Measurements from ENCODE around the gene PRSS57. TPM values are rescaled to one million over a fixed set of nuclear protein-coding genes. Genes with fewer than 3 reads are reported as not detected.

The PRSS57 gene
- total RNA-seq, 4 donors from 2014 or later, result not detected

DNA sequence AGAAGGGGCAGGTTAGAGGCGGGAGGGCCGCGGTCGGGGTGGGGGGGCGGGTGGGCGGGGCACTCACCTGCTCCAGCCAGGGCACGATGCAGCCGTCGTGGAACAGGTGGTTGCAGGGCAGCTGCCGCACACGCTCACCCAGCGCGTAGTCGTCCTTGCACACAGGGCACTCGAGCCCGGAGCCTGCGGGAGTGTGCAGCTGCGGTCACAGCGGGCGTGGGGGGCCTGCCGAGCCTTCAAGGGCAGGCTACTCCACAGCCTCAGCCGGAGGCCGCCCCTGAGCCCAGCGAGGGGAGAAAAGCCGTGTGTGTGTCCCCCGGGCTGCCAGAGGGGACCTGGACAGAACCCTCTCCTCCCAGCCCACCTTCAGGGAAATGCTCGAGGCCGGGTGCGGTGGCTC, 46.9 kb downstream of the PRSS57 start:
- no peaks in the 10 kb centered on the region for H3K27me3 ChIP-seq
- no CpG with 5 or more reads among the region's 29 CpGs for WGBS, 2 donors (ENCODE audit: low coverage in 1 of 2)
- no peak overlapping the region for H3K4me3 ChIP-seq
- no peak overlapping the region for H3K27ac ChIP-seq
- H3K36me3 ChIP-seq, result peaks cover 0 to 87% of the 10 kb centered on the region in 2 donors
- H3K4me1 ChIP-seq, result no peaks in the 10 kb centered on the region
- TF ChIP-seq POLR2A (IDR thresholded peaks at IDR 0.05) (no peak), EP300 (IDR thresholded peaks at IDR 0.05) (no peak), POLR2AphosphoS5 (IDR thresholded peaks at IDR 0.05) (no peak)
- TF ChIP-seq, protein P1, sequence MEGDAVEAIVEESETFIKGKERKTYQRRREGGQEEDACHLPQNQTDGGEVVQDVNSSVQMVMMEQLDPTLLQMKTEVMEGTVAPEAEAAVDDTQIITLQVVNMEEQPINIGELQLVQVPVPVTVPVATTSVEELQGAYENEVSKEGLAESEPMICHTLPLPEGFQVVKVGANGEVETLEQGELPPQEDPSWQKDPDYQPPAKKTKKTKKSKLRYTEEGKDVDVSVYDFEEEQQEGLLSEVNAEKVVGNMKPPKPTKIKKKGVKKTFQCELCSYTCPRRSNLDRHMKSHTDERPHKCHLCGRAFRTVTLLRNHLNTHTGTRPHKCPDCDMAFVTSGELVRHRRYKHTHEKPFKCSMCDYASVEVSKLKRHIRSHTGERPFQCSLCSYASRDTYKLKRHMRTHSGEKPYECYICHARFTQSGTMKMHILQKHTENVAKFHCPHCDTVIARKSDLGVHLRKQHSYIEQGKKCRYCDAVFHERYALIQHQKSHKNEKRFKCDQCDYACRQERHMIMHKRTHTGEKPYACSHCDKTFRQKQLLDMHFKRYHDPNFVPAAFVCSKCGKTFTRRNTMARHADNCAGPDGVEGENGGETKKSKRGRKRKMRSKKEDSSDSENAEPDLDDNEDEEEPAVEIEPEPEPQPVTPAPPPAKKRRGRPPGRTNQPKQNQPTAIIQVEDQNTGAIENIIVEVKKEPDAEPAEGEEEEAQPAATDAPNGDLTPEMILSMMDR (IDR thresholded peaks at IDR 0.05), result no peak
- ATAC-seq, result no peak
- no peaks in the 10 kb centered on the region for H3K9me3 ChIP-seq

DNA sequence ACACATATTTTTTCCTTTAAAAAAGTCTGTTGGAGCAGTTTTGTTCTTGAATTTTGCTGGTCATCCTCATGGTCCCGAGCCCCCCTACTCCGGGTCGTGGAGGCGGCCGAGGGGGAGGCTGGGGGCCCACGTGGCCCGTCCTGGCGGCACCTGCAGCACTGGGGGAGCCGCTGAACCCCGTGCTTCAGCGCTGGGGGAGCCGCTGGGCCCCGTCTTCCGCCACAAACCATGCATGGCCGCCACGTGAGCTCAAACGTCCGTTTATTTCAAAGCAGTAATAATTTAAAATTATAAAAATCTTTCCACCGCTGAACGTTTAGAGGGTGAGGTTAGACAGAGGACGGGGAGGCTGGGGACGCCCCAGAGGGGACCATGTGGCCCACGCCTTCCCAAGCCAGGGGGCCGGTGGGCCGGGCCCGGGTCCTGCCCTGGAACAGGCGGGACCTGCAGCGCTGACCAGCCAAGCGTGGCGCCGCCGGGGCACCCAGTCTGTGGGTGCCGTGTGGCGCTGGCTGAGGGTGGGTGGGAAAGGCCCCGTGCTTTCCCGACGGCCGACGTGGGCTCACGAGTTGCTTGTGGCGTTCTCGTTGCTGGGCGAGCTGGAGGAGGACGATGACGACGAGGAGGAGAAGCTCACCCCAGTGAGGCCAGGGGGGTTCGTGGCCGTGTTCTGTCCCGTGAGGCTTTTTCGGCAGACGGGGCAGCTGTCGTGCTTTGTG, 47.5 kb downstream of the PRSS57 start:
- Histone ChIP-seq H3K36me3 (peaks cover 0 to 82% of the 10 kb centered on the region in 2 donors), H3K9me3 (no peaks in the 10 kb centered on the region)
- WGBS, 2 donors (ENCODE audit: low coverage in 1 of 2), result 77% methylated on average over 3 of the region's 52 CpGs; no CpG with 5 or more reads in 1 of the 2 donors

DNA sequence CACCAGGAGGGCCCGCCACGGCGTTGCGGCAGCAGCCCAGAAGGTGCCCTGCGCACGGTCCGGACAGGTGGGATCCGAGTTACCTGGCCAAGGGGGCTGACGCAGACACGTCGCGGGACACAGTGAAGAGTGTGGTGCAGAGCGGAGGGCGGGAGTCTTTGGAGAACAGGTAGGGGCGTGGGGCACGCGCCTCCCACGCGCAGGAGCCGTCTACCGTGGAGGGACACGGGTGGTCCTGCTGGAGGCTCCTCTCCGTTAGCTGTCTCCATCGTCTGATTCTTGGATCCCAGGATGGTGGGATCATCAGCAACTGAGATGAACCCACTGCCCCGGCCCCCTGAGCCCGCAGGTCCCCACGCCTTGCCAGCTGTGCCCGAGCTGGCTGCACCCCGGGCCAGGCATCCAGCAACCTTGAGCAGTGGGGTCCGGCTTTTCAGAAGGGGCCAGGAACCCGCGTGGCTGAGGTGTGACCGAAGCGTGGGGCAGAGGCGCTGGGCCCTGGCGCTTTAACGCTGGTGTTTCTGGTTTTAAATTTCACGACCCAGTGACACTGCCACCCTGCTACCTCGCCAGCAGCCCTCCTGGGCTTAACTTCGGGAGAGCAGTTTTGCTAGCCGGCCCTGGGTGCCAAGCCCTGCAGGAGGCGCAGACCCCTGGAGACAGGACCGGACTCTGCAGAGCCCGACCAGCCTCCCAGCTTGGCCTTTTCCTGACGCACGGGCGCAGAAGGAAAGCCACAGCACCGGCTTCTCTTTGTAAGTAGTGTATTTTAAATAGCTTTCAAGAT, 48.3 kb downstream of the PRSS57 start:
- Histone ChIP-seq H3K4me1 (no peaks in the 10 kb centered on the region), H3K9me3 (no peaks in the 10 kb centered on the region), H3K36me3 (peaks cover 0 to 74% of the 10 kb centered on the region in 2 donors), H3K27ac (no peak overlapping the region), H3K27me3 (no peaks in the 10 kb centered on the region), H3K4me3 (no peak overlapping the region)
- TF ChIP-seq EP300 (IDR thresholded peaks at IDR 0.05) (no peak), POLR2AphosphoS5 (IDR thresholded peaks at IDR 0.05) (no peak), POLR2A (IDR thresholded peaks at IDR 0.05) (no peak)
- TF ChIP-seq, protein P1 (IDR thresholded peaks at IDR 0.05), result no peak
- 83% methylated on average over 10 to 11 of the region's 48 CpGs for WGBS, 2 donors (ENCODE audit: low coverage in 1 of 2)
- ATAC-seq, result no peak

More for the DNA sequence above, 47.5 kb downstream of the PRSS57 start:
- ATAC-seq, result no peak
- H3K4me3 ChIP-seq, result no peak overlapping the region
- H3K27ac ChIP-seq, result no peak overlapping the region
- H3K4me1 ChIP-seq, result no peaks in the 10 kb centered on the region
- TF ChIP-seq, protein P1 (IDR thresholded peaks at IDR 0.05), result no peak
- no peak for TF ChIP-seq EP300 (IDR thresholded peaks at IDR 0.05)
- TF ChIP-seq POLR2A (IDR thresholded peaks at IDR 0.05), result no peak
- no peak for TF ChIP-seq POLR2AphosphoS5 (IDR thresholded peaks at IDR 0.05)
- no peaks in the 10 kb centered on the region for H3K27me3 ChIP-seq

DNA sequence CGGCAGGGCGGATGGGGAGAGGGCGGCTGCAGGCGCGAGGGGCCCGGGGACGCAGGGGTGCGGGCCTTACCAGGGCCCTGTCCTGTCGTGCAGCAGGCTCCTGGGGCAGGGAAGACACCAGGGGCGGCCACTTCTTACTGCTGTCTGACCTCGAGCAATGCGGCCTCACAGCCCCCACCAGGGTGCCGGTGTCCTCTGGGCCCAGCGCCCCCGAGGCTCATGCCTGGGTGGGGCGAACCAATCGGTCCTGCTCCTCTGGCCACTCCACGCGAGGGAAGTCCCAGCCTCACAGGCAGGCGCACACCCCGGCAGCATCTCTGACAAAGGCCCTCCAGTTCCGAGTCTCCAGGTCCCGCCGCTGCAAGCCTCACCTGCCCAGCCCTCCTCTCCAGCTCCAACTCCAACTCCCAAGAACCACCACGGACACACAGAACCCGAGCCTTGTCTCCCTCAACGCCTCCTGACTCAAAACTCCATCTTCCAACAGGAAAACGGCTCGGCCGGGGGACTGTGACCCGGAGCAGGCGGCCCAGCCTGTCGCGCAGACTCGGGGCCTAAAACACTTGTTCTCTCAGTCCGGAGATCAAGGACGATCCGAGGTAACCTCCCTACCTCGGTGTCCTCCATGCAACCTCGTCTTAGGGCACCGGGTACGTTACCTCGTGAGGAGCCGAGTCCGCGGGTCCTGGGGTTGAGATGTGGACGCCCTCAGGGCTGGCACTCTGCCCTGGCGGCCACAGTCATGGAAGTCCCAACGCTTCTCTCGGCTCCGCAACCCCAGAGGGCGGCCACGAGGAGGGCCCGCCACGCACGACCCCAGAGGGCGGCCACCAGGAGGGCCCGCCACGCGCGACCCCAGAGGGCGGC, 49.1 kb downstream of the PRSS57 start:
- no peak for ATAC-seq
- TF ChIP-seq, protein P1 (IDR thresholded peaks at IDR 0.05), result no peak
- TF ChIP-seq POLR2A (IDR thresholded peaks at IDR 0.05), result no peak
- TF ChIP-seq POLR2AphosphoS5 (IDR thresholded peaks at IDR 0.05), result no peak
- TF ChIP-seq EP300 (IDR thresholded peaks at IDR 0.05), result no peak
- WGBS, 2 donors (ENCODE audit: low coverage in 1 of 2), result 85% methylated on average over 8 of the region's 62 CpGs; no CpG with 5 or more reads in 1 of the 2 donors
- Histone ChIP-seq H3K27me3 (no peaks in the 10 kb centered on the region), H3K4me1 (no peaks in the 10 kb centered on the region), H3K4me3 (no peak overlapping the region), H3K9me3 (no peaks in the 10 kb centered on the region), H3K27ac (no peak overlapping the region), H3K36me3 (peaks cover 0 to 66% of the 10 kb centered on the region in 2 donors)
